IMR-90 (cell line): ENCODE data around the gene NAGS. TPM values are rescaled to one million over a fixed set of nuclear protein-coding genes. Genes with fewer than 3 reads are reported as not detected.

Experiments used
- ATAC-seq: fragments of 200-7000 bp; cut with Tn5 transposase; 2 replicates; pipeline ENCODE4 v1.9.1; 2020; ENCODE audit warnings: low read depth, mild to moderate bottlenecking, moderate library complexity
- BruUV-seq: library from RNA; stranded (reverse); fragments of 400-500 nt; replicated peaks from 2 replicates; lab custom pipeline; 2021; lab: Mats Ljungman, UMichigan
- CTCF ChIA-PET: fragments of 300-600 bp; formaldehyde crosslinking; extraction: SDS; loops from one replicate; lab custom pipeline; 2021; ENCODE audit warnings: antibody characterized with exemption; lab: Yijun Ruan, JAX
- POLR2A ChIA-PET: fragments of 300-600 bp; sonication (Branson Sonifier 250); formaldehyde crosslinking; loops from one replicate; lab custom pipeline; 2022; ENCODE audit warnings: antibody characterized with exemption; ENCODE audit not compliant: unreplicated experiment; lab: Charles Lee
- DNase-seq: peaks from one replicate; pipeline ENCODE4 v3.0.0; 2013
- H2AFZ ChIP-seq: replicated peaks from 2 replicates; pipeline ENCODE3; 2013; ENCODE audit warnings: low read length, mild to moderate bottlenecking; ENCODE audit not compliant: poor library complexity
- H2AK5ac ChIP-seq: 2 replicates; pipeline ENCODE4 v1.6.1; 2013; ENCODE audit warnings: low read depth, low read length, inconsistent platforms
- H2AK9ac ChIP-seq: replicated peaks from 2 replicates; pipeline ENCODE3; 2013; ENCODE audit warnings: mild to moderate bottlenecking, low read depth, low read length, moderate library complexity; ENCODE audit not compliant: poor library complexity
- H2BK120ac ChIP-seq: 2 replicates; pipeline ENCODE4 v1.6.1; 2013; ENCODE audit warnings: low read depth, low read length, inconsistent platforms
- H2BK15ac ChIP-seq: 3 replicates; pipeline ENCODE4 v1.6.1; 2013; ENCODE audit warnings: low read depth, low read length, inconsistent platforms
- H2BK20ac ChIP-seq: 2 replicates; pipeline ENCODE4 v1.6.1; 2013; ENCODE audit warnings: low read depth, mild to moderate bottlenecking, inconsistent platforms, low read length, moderate library complexity
- H2BK5ac ChIP-seq: 2 replicates; pipeline ENCODE4 v1.6.1; 2013; ENCODE audit warnings: mild to moderate bottlenecking, low read depth, low read length, inconsistent platforms; ENCODE audit not compliant: poor library complexity, severe bottlenecking
- H3K14ac ChIP-seq: replicated peaks from 2 replicates; pipeline ENCODE4 v1.6.1; 2013; ENCODE audit warnings: low read depth, low read length, inconsistent platforms
- H3K18ac ChIP-seq: 2 replicates; pipeline ENCODE4 v1.6.1; 2013; ENCODE audit warnings: low read depth, low read length, control low read depth
- H3K23ac ChIP-seq: 2 replicates; pipeline ENCODE4 v1.6.1; 2013; ENCODE audit warnings: low read depth, low read length, inconsistent platforms
- H3K27ac ChIP-seq: 2 replicates; pipeline ENCODE4 v1.5.1; 2013; ENCODE audit warnings: mild to moderate bottlenecking, control low read depth, low read length; ENCODE audit not compliant: insufficient read depth
- H3K27me3 ChIP-seq: 2 replicates; pipeline ENCODE4 v1.6.1; 2013; ENCODE audit warnings: low read length; ENCODE audit not compliant: control insufficient read depth, insufficient read depth
- H3K36me3 ChIP-seq: 2 replicates; pipeline ENCODE4 v1.6.1; 2013; ENCODE audit warnings: low read length, mixed read lengths; ENCODE audit not compliant: control insufficient read depth, insufficient read depth
- H3K4ac ChIP-seq: 2 replicates; pipeline ENCODE4 v1.6.1; 2013; ENCODE audit warnings: low read depth, low read length, inconsistent platforms
- H3K4me1 ChIP-seq: 2 replicates; pipeline ENCODE4 v1.6.1; 2013; ENCODE audit warnings: low read length, mixed read lengths; ENCODE audit not compliant: control insufficient read depth, insufficient read depth
- H3K4me2 ChIP-seq: 2 replicates; pipeline ENCODE4 v1.6.1; 2013; ENCODE audit warnings: low read depth, mild to moderate bottlenecking, control low read depth, low read length, moderate library complexity
- H3K4me3 ChIP-seq: 2 replicates; pipeline ENCODE4 v1.5.1; 2013; ENCODE audit warnings: low read depth, mild to moderate bottlenecking, control low read depth, low read length, moderate library complexity; ENCODE audit not compliant: insufficient read depth
- H3K56ac ChIP-seq: 2 replicates; pipeline ENCODE4 v1.6.1; 2013; ENCODE audit warnings: low read length, inconsistent platforms; ENCODE audit not compliant: insufficient read depth; ENCODE audit errors: extremely low read depth
- H3K79me1 ChIP-seq, 2 experiments: 2 replicates each; pipeline ENCODE4 v1.6.1; 2013; ENCODE audit warnings: low read length in 2 of 2, inconsistent platforms in 1 of 2, low read depth in 1 of 2
- H3K9ac ChIP-seq: 2 replicates; pipeline ENCODE4 v1.6.1; 2013; ENCODE audit warnings: low read depth, low read length, control low read depth
- H3K9me1 ChIP-seq: 2 replicates; pipeline ENCODE4 v1.6.1; 2013; ENCODE audit warnings: low read length, inconsistent platforms; ENCODE audit not compliant: insufficient read depth
- H3K9me3 ChIP-seq: 2 replicates; pipeline ENCODE4 v1.6.1; 2013; ENCODE audit warnings: low read length; ENCODE audit not compliant: control insufficient read depth, insufficient read depth
- H4K20me1 ChIP-seq: 2 replicates; pipeline ENCODE4 v1.6.1; 2013; ENCODE audit warnings: low read length, inconsistent platforms; ENCODE audit not compliant: insufficient read depth
- H4K5ac ChIP-seq: 2 replicates; pipeline ENCODE4 v1.6.1; 2013; ENCODE audit warnings: mild to moderate bottlenecking, low read depth, low read length, control low read depth
- H4K8ac ChIP-seq, 2 experiments: 2 replicates each; pipeline ENCODE4 v1.6.1; 2013; ENCODE audit warnings: low read depth in 2 of 2, low read length in 2 of 2, control low read depth in 1 of 2, inconsistent platforms in 1 of 2
- H4K91ac ChIP-seq: 2 replicates; pipeline ENCODE4 v1.6.1; 2013; ENCODE audit warnings: low read depth, low read length, inconsistent platforms; ENCODE audit not compliant: insufficient read depth
- BHLHE40 ChIP-seq: fragments of 150-350 bp; IDR thresholded peaks from 2 replicates; pipeline ENCODE4 v1.6.1; 2016; ENCODE audit warnings: mild to moderate bottlenecking, low read depth, low read length
- CEBPB ChIP-seq: IDR thresholded peaks from 2 replicates; pipeline ENCODE4 v1.6.1; 2012; ENCODE audit warnings: low read depth, low read length, improper control_type of control experiment
- CHD1 ChIP-seq: IDR thresholded peaks from 2 replicates; pipeline ENCODE4 v1.6.1; 2012; ENCODE audit warnings: low read depth, low read length, improper control_type of control experiment
- ELK1 ChIP-seq: fragments of 150-350 bp; IDR thresholded peaks from 2 replicates; pipeline ENCODE4 v1.6.1; 2016; ENCODE audit warnings: low read depth, mild to moderate bottlenecking, low read length, moderate library complexity, borderline replicate concordance
- FOS ChIP-seq: fragments of 150-350 bp; IDR thresholded peaks from 2 replicates; pipeline ENCODE4 v1.6.1; 2016; ENCODE audit warnings: low read depth, low read length
- MAZ ChIP-seq: IDR thresholded peaks from 2 replicates; pipeline ENCODE4 v1.6.1; 2012; ENCODE audit warnings: low read depth, mild to moderate bottlenecking, low read length, improper control_type of control experiment, moderate library complexity, borderline replicate concordance
- MXI1 ChIP-seq: IDR thresholded peaks from 2 replicates; pipeline ENCODE4 v1.6.1; 2012; ENCODE audit warnings: low read depth, mild to moderate bottlenecking, low read length, moderate library complexity, borderline replicate concordance
- NFE2L2 ChIP-seq: fragments of 150-350 bp; IDR thresholded peaks from 2 replicates; pipeline ENCODE4 v1.6.1; 2016; ENCODE audit warnings: low read depth, mild to moderate bottlenecking, low read length
- POLR2A ChIP-seq: IDR thresholded peaks from 2 replicates; pipeline ENCODE4 v1.6.1; 2012; ENCODE audit warnings: mild to moderate bottlenecking, low read depth, low read length
- RCOR1 ChIP-seq: IDR thresholded peaks from 2 replicates; pipeline ENCODE4 v1.6.1; 2012; ENCODE audit warnings: mild to moderate bottlenecking, low read length, improper control_type of control experiment; ENCODE audit not compliant: insufficient replicate concordance
- RFX5 ChIP-seq: IDR thresholded peaks from 2 replicates; pipeline ENCODE4 v1.8.0; 2012; ENCODE audit warnings: low read depth, mild to moderate bottlenecking, low read length, moderate library complexity
- SMC3 ChIP-seq: fragments of 150-350 bp; IDR thresholded peaks from 2 replicates; pipeline ENCODE4 v1.6.1; 2016; ENCODE audit warnings: low read depth, mild to moderate bottlenecking, antibody characterized with exemption, low read length, moderate library complexity
- WGBS, 2 experiments: methylation state at CpG; one replicate each; pipeline versions ENCODE4 v1.1.5 to v1.1.7; 2013; ENCODE audit warnings: missing lambda C conversion rate in 2 of 2; ENCODE audit not compliant: insufficient read length in 1 of 2; ENCODE audit errors: extremely low coverage in 2 of 2; 5-methylcytosine and 5-hydroxymethylcytosine counted together
- dilution Hi-C: fragments of 300-500 bp; cut with HindIII; formaldehyde crosslinking; loops from one replicate; pipeline ENCODE4 v1.14.3; 2018; ENCODE audit warnings: low sequenced_read_pairs; ENCODE audit not compliant: unreplicated experiment
- in situ Hi-C: fragments of 300-500 bp; cut with MboI; formaldehyde crosslinking; loops from 3 replicates; pipeline ENCODE4 v1.14.3; 2019; ENCODE audit warnings: low sequenced_read_pairs, inconsistent platforms, mixed read lengths
- intact Hi-C: fragments of 100-400 bp; cut with micrococcal nuclease; formaldehyde crosslinking; loops from 2 replicates; pipeline ENCODE4 v1.10.0; 2022
- polyA plus RNA-seq, 3 experiments: library from polyadenylated mRNA; depleted of rRNA; stranded (reverse); fragments of >200 nt; gene quantifications; 2 replicates each; pipeline ENCODE4 v1.2.3, GENCODE V29; 2012; ENCODE audit warnings: low replicate concordance in 1 of 3
- total RNA-seq: library from RNA; depleted of rRNA; stranded (reverse); fragments of >200 nt; gene quantifications from 2 replicates; pipeline ENCODE4 v1.2.3, GENCODE V29; 2012
- TF ChIP-seq, protein P1 (sequence below): fragments of 150-350 bp; IDR thresholded peaks from 2 replicates; pipeline ENCODE4 v1.6.1; 2017; ENCODE audit warnings: mild to moderate bottlenecking, antibody characterized with exemption, low read length, low read depth

The NAGS gene
- total and polyA plus RNA-seq, 2 of the 4 experiments (the other 2 are of a cell fraction), result 0.54 to 0.99 TPM

GRCh38 chr17:43994272-43995149 is 9.9 kb upstream of the NAGS start (continued):
- TF ChIP-seq RFX5 (no peak), NFE2L2 (no peak), CHD1 (no peak)

- no peak overlapping the region for H2BK20ac ChIP-seq
- no peak overlapping the region for H3K23ac ChIP-seq
- ChIA-PET POLR2A (no interaction called here), CTCF (interaction anchor here (1.4 kb wide), 1 partner anchor 51 kb away, joined by 8 read pairs; no protein-coding TSS in a partner anchor)
- peak overlapping the region; percentile 46; the same call in 1 of the 2 replicates for H3K4me2 ChIP-seq
- no peak overlapping the region for H3K14ac ChIP-seq
- H4K20me1 ChIP-seq, result no peaks in the 10 kb centered on the region
- WGBS, 2 experiments, result no CpG with 5 or more reads among the region's 12 CpGs
- no peak overlapping the region for H4K8ac ChIP-seq
- H3K9me1 ChIP-seq, result peaks cover 3% of the 10 kb centered on the region; the same call in 1 of the 2 replicates
- ATAC-seq, result no peak
- BruUV-seq, result no TSS peak
- H2AK5ac ChIP-seq, result no peak overlapping the region
- no peak overlapping the region for H2BK120ac ChIP-seq
- intact Hi-C loops, result loop anchor here (1.0 kb wide), 2 partner anchors 51 to 117 kb away; no protein-coding TSS in a partner anchor
- no peak overlapping the region for H4K5ac ChIP-seq
- H3K4ac ChIP-seq, result no peak overlapping the region
- no peaks in the 10 kb centered on the region for H3K79me1 ChIP-seq
- H3K36me3 ChIP-seq, result no peaks in the 10 kb centered on the region
- H3K18ac ChIP-seq, result no peak overlapping the region
- no peaks in the 10 kb centered on the region; the same call in 1 of the 2 replicates for H3K4me1 ChIP-seq
- no peak overlapping the region for H2BK15ac ChIP-seq
- H2AK9ac ChIP-seq, result peak overlapping the region; percentile 44
- in situ Hi-C loops, result no loop called here
- H3K27me3 ChIP-seq, result peaks cover 18% of the 10 kb centered on the region
- H3K9ac ChIP-seq, result no peak overlapping the region
- DNase-seq, result no peak
- H2BK5ac ChIP-seq, result no peak overlapping the region
- dilution Hi-C loops, result no loop called here
- no peaks in the 10 kb centered on the region for H3K9me3 ChIP-seq
- no peak overlapping the region for H4K91ac ChIP-seq
- H3K4me3 ChIP-seq, result no peak overlapping the region
- H2AFZ ChIP-seq, result peak overlapping the region; percentile 80
- H3K56ac ChIP-seq, result no peak overlapping the region
- H3K27ac ChIP-seq, result no peak overlapping the region
- no peak for TF ChIP-seq RCOR1
- no peak for TF ChIP-seq NFE2L2
- no peak for TF ChIP-seq MAZ
- TF ChIP-seq CEBPB, result no peak
- no peak for TF ChIP-seq ELK1
- no peak for TF ChIP-seq POLR2A
- no peak for TF ChIP-seq RFX5
- TF ChIP-seq SMC3, result no peak
- no peak for TF ChIP-seq BHLHE40
- TF ChIP-seq FOS, result no peak
- TF ChIP-seq, protein P1, sequence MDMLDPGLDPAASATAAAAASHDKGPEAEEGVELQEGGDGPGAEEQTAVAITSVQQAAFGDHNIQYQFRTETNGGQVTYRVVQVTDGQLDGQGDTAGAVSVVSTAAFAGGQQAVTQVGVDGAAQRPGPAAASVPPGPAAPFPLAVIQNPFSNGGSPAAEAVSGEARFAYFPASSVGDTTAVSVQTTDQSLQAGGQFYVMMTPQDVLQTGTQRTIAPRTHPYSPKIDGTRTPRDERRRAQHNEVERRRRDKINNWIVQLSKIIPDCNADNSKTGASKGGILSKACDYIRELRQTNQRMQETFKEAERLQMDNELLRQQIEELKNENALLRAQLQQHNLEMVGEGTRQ, result no peak
- TF ChIP-seq CHD1, result no peak
- no peak for TF ChIP-seq MXI1
Measured at GRCh38 chr17:43995150-43995471, 9.3 kb upstream of the NAGS start.
